H9 (cell line): ENCODE measurements around the gene TMEM235. TPM values are rescaled to one million over a fixed set of nuclear protein-coding genes. Genes with fewer than 3 reads are reported as not detected.

ENCODE experiments used
- DNase-seq: peaks from one replicate; pipeline ENCODE4 v3.0.0-alpha.2; 2017
- H2AFZ ChIP-seq: one replicate; pipeline ENCODE4 v1.6.1; 2013; ENCODE audit warnings: mild to moderate bottlenecking, low read length, control low read depth, moderate library complexity
- H2AK5ac ChIP-seq: 2 replicates; pipeline ENCODE4 v1.6.1; 2013; ENCODE audit warnings: low read length, control low read depth, mixed read lengths; ENCODE audit not compliant: insufficient read length
- H2BK120ac ChIP-seq: one replicate; pipeline ENCODE4 v1.6.1; 2013; ENCODE audit warnings: low read depth, mild to moderate bottlenecking, low read length, control low read depth, inconsistent platforms; ENCODE audit not compliant: poor library complexity, severe bottlenecking
- H2BK12ac ChIP-seq: 2 replicates; pipeline ENCODE4 v1.6.1; 2013; ENCODE audit warnings: low read length, control low read depth, mixed read lengths, low read depth; ENCODE audit not compliant: insufficient read length
- H2BK15ac ChIP-seq: 2 replicates; pipeline ENCODE4 v1.6.1; 2013; ENCODE audit warnings: low read depth, low read length, control low read depth
- H2BK20ac ChIP-seq: one replicate; pipeline ENCODE4 v1.6.1; 2013; ENCODE audit warnings: low read depth, mild to moderate bottlenecking, low read length, control low read depth, inconsistent platforms; ENCODE audit not compliant: poor library complexity, severe bottlenecking
- H2BK5ac ChIP-seq: 2 replicates; pipeline ENCODE4 v1.6.1; 2013; ENCODE audit warnings: low read length, control low read depth, mixed read lengths; ENCODE audit not compliant: insufficient read length
- H3K14ac ChIP-seq: 2 replicates; pipeline ENCODE4 v1.6.1; 2013; ENCODE audit warnings: low read length, control low read depth; ENCODE audit not compliant: insufficient read depth
- H3K18ac ChIP-seq: 2 replicates; pipeline ENCODE4 v1.6.1; 2013; ENCODE audit warnings: low read depth, mild to moderate bottlenecking, mixed read lengths, low read length, control low read depth; ENCODE audit not compliant: insufficient read length
- H3K23ac ChIP-seq: 2 replicates; pipeline ENCODE4 v1.6.1; 2013; ENCODE audit warnings: low read length, control low read depth, mixed read lengths, low read depth; ENCODE audit not compliant: insufficient read length
- H3K23me2 ChIP-seq: 2 replicates; pipeline ENCODE4 v1.6.1; 2013; ENCODE audit warnings: low read depth, mild to moderate bottlenecking, mixed read lengths, low read length, control low read depth; ENCODE audit not compliant: insufficient read length, poor library complexity, severe bottlenecking
- H3K27ac ChIP-seq: 2 replicates; pipeline ENCODE4 v1.5.1; 2013; ENCODE audit warnings: low read length, control low read depth, mixed read lengths, low read depth; ENCODE audit not compliant: insufficient read length
- H3K27me3 ChIP-seq: 2 replicates; pipeline ENCODE4 v1.6.1; 2013; ENCODE audit warnings: low read length, control low read depth, inconsistent platforms; ENCODE audit not compliant: insufficient read depth
- H3K4ac ChIP-seq: 2 replicates; pipeline ENCODE4 v1.6.1; 2013; ENCODE audit warnings: low read depth, mild to moderate bottlenecking, control low read depth, inconsistent platforms, low read length, moderate library complexity
- H3K4me1 ChIP-seq: 2 replicates; pipeline ENCODE4 v1.6.1; 2013; ENCODE audit warnings: low read length, control low read depth, inconsistent platforms; ENCODE audit not compliant: insufficient read depth
- H3K4me2 ChIP-seq: 2 replicates; pipeline ENCODE4 v1.6.1; 2013; ENCODE audit warnings: low read length, control low read depth, mixed read lengths; ENCODE audit not compliant: insufficient read length, insufficient read depth
- H3K56ac ChIP-seq: 2 replicates; pipeline ENCODE4 v1.6.1; 2013; ENCODE audit warnings: low read depth, mild to moderate bottlenecking, mixed read lengths, low read length, control low read depth; ENCODE audit not compliant: insufficient read length
- H3K79me1 ChIP-seq: 2 replicates; pipeline ENCODE4 v1.6.1; 2013; ENCODE audit warnings: low read depth, mild to moderate bottlenecking, moderate library complexity, low read length, control low read depth, inconsistent platforms; ENCODE audit not compliant: insufficient read depth, poor library complexity, severe bottlenecking
- H3K79me2 ChIP-seq: 2 replicates; pipeline ENCODE4 v1.6.1; 2013; ENCODE audit warnings: low read length, control low read depth, inconsistent platforms; ENCODE audit not compliant: insufficient read depth
- H3K9ac ChIP-seq: 2 replicates; pipeline ENCODE4 v1.6.1; 2013; ENCODE audit warnings: low read length, control low read depth, mixed read lengths; ENCODE audit not compliant: insufficient read length; ENCODE audit errors: extremely low read depth
- H3K9me3 ChIP-seq: one replicate; pipeline ENCODE4 v1.6.1; 2013; ENCODE audit warnings: low read depth, low read length, inconsistent platforms; ENCODE audit not compliant: control insufficient read depth
- H3T11ph ChIP-seq: one replicate; pipeline ENCODE4 v1.6.1; 2013; ENCODE audit warnings: mild to moderate bottlenecking, low read length, control low read depth, inconsistent platforms
- H4K20me1 ChIP-seq: one replicate; pipeline ENCODE4 v1.6.1; 2013; ENCODE audit not compliant: control insufficient read depth, insufficient read length, insufficient read depth
- H4K5ac ChIP-seq: 2 replicates; pipeline ENCODE4 v1.6.1; 2013; ENCODE audit warnings: low read depth, mild to moderate bottlenecking, mixed read lengths, low read length, control low read depth; ENCODE audit not compliant: insufficient read length
- H4K8ac ChIP-seq: replicated peaks from 2 replicates; pipeline ENCODE4 v1.6.1; 2013; ENCODE audit warnings: low read length, control low read depth, mixed read lengths, low read depth; ENCODE audit not compliant: insufficient read length
- H4K91ac ChIP-seq: 2 replicates; pipeline ENCODE4 v1.6.1; 2013; ENCODE audit warnings: low read depth, mild to moderate bottlenecking, moderate library complexity, mixed read lengths, low read length, control low read depth; ENCODE audit not compliant: insufficient read length
- H3K27ac Mint-ChIP-seq, 3 experiments: 2 replicates in 2 of 3; 3 replicates in 1 of 3; pipeline ENCODE4 v1.8.0; 2020 to 2021; ENCODE audit warnings: mixed read lengths in 3 of 3, mild to moderate bottlenecking in 1 of 3, moderate library complexity in 1 of 3
- H3K27me3 Mint-ChIP-seq: 2 replicates; pipeline ENCODE4 v1.8.0; 2021; ENCODE audit warnings: low read depth, mild to moderate bottlenecking, moderate library complexity, mixed read lengths
- H3K36me3 Mint-ChIP-seq, 3 experiments: 2 replicates in 2 of 3; 3 replicates in 1 of 3; pipeline ENCODE4 v1.8.0; 2020 to 2021; ENCODE audit warnings: low read depth in 3 of 3, mixed read lengths in 3 of 3; ENCODE audit not compliant: insufficient read depth in 1 of 3
- H3K4me1 Mint-ChIP-seq, 2 experiments: 2 replicates each; pipeline ENCODE4 v1.8.0; 2020; ENCODE audit warnings: mixed read lengths in 2 of 2
- H3K4me3 Mint-ChIP-seq, 2 experiments: 2 replicates in 1 of 2; 3 replicates in 1 of 2; pipeline ENCODE4 v1.8.0; 2020 to 2021; ENCODE audit warnings: mild to moderate bottlenecking in 2 of 2, mixed read lengths in 2 of 2, moderate library complexity in 1 of 2
- H3K9me3 Mint-ChIP-seq, 2 experiments: 2 replicates in 1 of 2; 3 replicates in 1 of 2; pipeline ENCODE4 v1.8.0; 2020; ENCODE audit warnings: mild to moderate bottlenecking in 2 of 2, mixed read lengths in 2 of 2, moderate library complexity in 1 of 2
- WGBS: extraction: QIAGEN DNeasy Blood & Tissue Kit; methylation state at CpG from one replicate; pipeline ENCODE4 v1.1.7; 2013; ENCODE audit warnings: missing lambda C conversion rate, low lambda C conversion rate, mixed read lengths; ENCODE audit not compliant: insufficient read length; ENCODE audit errors: extremely low coverage; 5-methylcytosine and 5-hydroxymethylcytosine counted together
- total RNA-seq: library from RNA; stranded (reverse); gene quantifications from 2 replicates; pipeline ENCODE4 v1.2.1, GENCODE V29; 2021
- TF ChIP-seq, protein P1 (sequence below): fragments of 200-600 bp; sonication (generic); conservative IDR thresholded peaks from 3 replicates; pipeline ENCODE4 v1.8.0; 2021; ENCODE audit warnings: antibody characterized with exemption, mild to moderate bottlenecking

TMEM235 gene
- total RNA-seq, 1 experiment from 2014 or later, result 0.28 TPM

DNA sequence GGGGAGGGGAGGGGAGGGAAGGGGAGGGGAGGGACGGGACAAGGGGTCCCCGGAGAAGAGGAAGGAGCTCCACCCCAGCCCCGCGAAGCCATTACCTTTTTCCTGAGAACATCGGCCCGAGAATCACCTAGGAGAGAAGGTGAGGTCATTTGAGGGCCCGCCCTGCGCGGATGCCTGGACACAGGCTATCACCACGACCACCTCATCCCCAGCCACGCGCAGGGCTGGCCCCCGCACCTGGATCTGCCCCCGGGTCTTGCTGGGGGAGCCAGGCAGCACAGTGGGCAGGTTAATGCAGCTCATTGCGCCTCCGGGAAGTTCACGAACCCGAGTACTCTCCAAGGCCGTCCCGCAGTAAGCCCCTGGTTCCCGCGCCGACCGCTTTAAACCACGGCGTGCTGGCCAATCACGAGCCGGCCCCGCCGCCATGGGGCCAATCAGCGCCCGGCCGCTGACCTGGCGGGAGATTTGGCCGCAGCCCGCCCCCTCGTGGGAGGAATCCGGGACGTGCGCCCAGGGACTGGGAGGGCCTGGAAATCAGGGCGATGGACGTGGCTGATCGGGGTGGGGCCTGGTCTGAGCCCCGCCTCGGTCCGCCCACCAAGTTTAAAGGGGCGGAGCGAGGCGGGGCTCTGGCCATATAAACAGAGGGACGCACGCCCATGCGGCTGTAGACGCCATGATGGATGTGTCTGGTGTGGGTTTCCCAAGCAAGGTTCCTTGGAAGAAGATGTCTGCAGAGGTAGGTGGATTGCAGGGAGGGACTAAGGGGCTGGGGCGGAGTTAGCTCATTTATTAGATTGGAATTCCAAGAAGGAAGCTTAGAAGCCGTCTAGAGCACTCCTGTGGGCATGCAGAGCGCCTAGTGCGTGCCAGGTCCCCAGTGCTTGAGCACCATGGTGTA lies 44.5 kb upstream of the TMEM235 start, which contains the start of the genes AFMID and TK1:
TSS of gene AFMID (plus strand) at position 671 of the 904 bp plus-strand sequence. CDS start at position 680, 9 bp downstream.
TSS of gene TK1 (minus strand) at position 361 of the 904 bp plus-strand sequence. CDS start at position 303, 58 bp downstream.
- Histone ChIP-seq H3K23ac (no peak within 1 kb of the TSS), H3K23me2 (peaks cover 6% of the 10 kb centered on the region), H4K8ac (no peak within 1 kb of the TSS), H2AK5ac (no peak within 1 kb of the TSS), H3K9ac (peak within 1 kb of the TSS; percentile 78), H2BK120ac (no peak within 1 kb of the TSS), H4K91ac (no peak within 1 kb of the TSS), H3K9me3 (no peaks in the 10 kb centered on the region), H3K27ac (no peak within 1 kb of the TSS), H2AFZ (no peak within 1 kb of the TSS), H3K79me2 (peaks cover 9% of the 10 kb centered on the region; the same call in 1 of the 2 replicates), H3K79me1 (peaks cover 2% of the 10 kb centered on the region), H2BK15ac (no peak within 1 kb of the TSS), H3K4me2 (peak within 1 kb of the TSS; percentile 80), H3K56ac (no peak within 1 kb of the TSS), H4K5ac (no peak within 1 kb of the TSS), H4K20me1 (no peaks in the 10 kb centered on the region), H2BK20ac (no peak within 1 kb of the TSS), H3K14ac (peak within 1 kb of the TSS; percentile 84), H3K4ac (no peak within 1 kb of the TSS), H3K4me1 (no peaks in the 10 kb centered on the region), H2BK5ac (no peak within 1 kb of the TSS), H3K18ac (peak within 1 kb of the TSS; percentile 87), H2BK12ac (no peak within 1 kb of the TSS), H3T11ph (no peak within 1 kb of the TSS), H3K27me3 (no peaks in the 10 kb centered on the region)
- Mint-ChIP-seq H3K4me3 (peak within 1 kb of the TSS; percentile 84 to 85), H3K27ac (peak within 1 kb of the TSS; percentile 91 to 96 (median 93); a peak in 6 of 7 replicates), H3K9me3 (no peaks in the 10 kb centered on the region), H3K4me1 (peaks cover 24 to 35% of the 10 kb centered on the region in 2 experiments), H3K36me3 (peaks cover 34 to 57% (median 54%) of the 10 kb centered on the region in 3 experiments; a peak in 6 of 7 replicates), H3K27me3 (no peaks in the 10 kb centered on the region)
- WGBS, result no CpG with 5 or more reads among the region's 57 CpGs
- TF ChIP-seq, protein P1, sequence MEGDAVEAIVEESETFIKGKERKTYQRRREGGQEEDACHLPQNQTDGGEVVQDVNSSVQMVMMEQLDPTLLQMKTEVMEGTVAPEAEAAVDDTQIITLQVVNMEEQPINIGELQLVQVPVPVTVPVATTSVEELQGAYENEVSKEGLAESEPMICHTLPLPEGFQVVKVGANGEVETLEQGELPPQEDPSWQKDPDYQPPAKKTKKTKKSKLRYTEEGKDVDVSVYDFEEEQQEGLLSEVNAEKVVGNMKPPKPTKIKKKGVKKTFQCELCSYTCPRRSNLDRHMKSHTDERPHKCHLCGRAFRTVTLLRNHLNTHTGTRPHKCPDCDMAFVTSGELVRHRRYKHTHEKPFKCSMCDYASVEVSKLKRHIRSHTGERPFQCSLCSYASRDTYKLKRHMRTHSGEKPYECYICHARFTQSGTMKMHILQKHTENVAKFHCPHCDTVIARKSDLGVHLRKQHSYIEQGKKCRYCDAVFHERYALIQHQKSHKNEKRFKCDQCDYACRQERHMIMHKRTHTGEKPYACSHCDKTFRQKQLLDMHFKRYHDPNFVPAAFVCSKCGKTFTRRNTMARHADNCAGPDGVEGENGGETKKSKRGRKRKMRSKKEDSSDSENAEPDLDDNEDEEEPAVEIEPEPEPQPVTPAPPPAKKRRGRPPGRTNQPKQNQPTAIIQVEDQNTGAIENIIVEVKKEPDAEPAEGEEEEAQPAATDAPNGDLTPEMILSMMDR, result peak; percentile 97
- peak; percentile 99 for DNase-seq
